Ovary (tissue), 3 donors: Measurements from ENCODE around the gene QRICH2.

Experiments
- EP300 ChIP-seq: sonication (generic); formaldehyde crosslinking; IDR thresholded peaks from one replicate; pipeline ENCODE4 v1.6.1; 2017; ENCODE audit warnings: antibody characterized with exemption
- POLR2A ChIP-seq: fragments of 450-650 bp; IDR thresholded peaks from one replicate; pipeline ENCODE4 v1.6.1; 2017; ENCODE audit warnings: antibody characterized with exemption, mild to moderate bottlenecking, moderate library complexity
- TF ChIP-seq, protein P1 (sequence below), 3 donors: fragments of 450-650 bp in 2 of 3; fragments of 200-600 bp in 1 of 3; IDR thresholded peaks; one replicate each; pipeline versions ENCODE4 v1.5.1 to v1.8.0; 2016 to 2022; ENCODE audit warnings: antibody characterized with exemption in 3 of 3, mild to moderate bottlenecking in 1 of 3
- donor health status: DM: no; HTN: no; CAD: no.

DNA sequence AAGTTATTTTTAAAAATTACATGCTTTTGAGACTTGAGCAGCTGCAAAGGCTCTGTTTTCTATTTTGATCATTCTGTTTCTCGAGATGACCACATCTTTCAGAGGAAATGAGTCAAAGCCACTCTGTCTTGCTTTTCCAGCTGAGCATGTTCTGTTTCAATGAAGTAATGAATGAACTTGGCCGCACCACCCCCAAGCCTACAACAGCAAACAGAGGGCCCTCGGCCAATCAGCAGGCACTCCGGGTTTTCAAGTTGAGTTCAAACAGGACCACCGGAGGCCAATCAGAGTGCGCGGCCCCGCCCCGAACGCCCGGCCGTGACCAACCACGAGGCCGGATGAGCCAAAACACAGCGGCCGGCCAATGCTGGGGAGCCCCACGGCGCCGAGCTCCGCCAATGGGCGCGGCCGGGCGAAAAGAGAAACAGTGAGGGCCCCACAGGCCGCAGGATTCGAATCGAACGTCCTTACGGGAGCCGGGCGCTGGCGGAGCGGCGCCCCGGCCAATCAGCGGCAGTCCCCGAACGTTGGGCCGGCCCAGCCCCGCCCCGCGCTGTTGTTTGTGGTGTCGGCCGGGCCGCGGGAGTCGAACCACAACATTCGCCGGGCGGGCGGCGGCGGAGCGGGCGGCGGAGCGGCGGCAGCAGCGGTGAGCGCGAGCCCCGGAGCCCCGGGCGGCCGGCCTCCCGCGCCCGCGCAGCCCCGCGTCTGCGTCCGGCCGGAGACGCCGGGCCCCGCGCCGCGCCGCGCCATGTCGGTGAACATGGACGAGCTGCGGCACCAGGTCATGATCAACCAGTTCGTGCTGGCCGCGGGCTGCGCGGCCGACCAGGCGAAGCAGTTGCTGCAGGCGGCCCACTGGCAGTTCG lies 43.1 kb downstream of the QRICH2 start, which contains the start of gene UBALD2:
- TF ChIP-seq, protein P1, sequence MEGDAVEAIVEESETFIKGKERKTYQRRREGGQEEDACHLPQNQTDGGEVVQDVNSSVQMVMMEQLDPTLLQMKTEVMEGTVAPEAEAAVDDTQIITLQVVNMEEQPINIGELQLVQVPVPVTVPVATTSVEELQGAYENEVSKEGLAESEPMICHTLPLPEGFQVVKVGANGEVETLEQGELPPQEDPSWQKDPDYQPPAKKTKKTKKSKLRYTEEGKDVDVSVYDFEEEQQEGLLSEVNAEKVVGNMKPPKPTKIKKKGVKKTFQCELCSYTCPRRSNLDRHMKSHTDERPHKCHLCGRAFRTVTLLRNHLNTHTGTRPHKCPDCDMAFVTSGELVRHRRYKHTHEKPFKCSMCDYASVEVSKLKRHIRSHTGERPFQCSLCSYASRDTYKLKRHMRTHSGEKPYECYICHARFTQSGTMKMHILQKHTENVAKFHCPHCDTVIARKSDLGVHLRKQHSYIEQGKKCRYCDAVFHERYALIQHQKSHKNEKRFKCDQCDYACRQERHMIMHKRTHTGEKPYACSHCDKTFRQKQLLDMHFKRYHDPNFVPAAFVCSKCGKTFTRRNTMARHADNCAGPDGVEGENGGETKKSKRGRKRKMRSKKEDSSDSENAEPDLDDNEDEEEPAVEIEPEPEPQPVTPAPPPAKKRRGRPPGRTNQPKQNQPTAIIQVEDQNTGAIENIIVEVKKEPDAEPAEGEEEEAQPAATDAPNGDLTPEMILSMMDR (IDR thresholded peaks at IDR 0.05), result no peak
- TF ChIP-seq POLR2A (peak; percentile 57), EP300 (no peak)
